Astrocyte (in vitro differentiated cells and primary cell): ENCODE measurements around the gene ESYT3.

Source experiments
- EZH2 ChIP-seq: IDR thresholded peaks from 2 replicates; pipeline ENCODE4 v1.6.1; 2012; ENCODE audit warnings: mild to moderate bottlenecking, low read length, inconsistent platforms; ENCODE audit not compliant: insufficient read depth
- TF ChIP-seq, protein P1 (sequence below): IDR thresholded peaks from 2 replicates; pipeline ENCODE4 v1.5.1; 2011; ENCODE audit warnings: low read depth, mild to moderate bottlenecking, inconsistent platforms, low read length, moderate library complexity; ENCODE audit not compliant: insufficient read depth

DNA sequence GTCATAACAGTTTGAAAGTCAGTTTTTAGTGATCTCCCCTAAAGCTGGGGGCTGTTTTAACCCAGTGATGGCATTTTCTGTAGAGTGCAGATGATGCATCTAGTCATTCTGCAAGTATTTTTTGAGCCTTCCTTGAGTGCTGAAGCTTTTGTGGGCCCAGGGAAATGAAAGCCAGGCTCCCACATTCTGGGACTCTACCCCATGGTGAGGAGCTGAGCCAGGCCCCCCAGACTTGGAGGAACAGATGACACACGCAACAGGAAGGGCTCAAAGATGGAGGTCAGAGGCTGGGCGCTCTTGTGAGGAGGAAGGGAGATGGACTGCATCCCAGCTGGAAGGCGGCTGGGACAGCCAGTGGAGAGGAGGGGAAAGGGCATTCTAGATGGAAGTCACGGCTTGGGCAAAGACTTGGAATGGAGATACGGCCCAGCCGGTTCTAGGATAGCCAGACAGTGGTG lies 45.2 kb upstream of the ESYT3 start:
- TF ChIP-seq, protein P1, sequence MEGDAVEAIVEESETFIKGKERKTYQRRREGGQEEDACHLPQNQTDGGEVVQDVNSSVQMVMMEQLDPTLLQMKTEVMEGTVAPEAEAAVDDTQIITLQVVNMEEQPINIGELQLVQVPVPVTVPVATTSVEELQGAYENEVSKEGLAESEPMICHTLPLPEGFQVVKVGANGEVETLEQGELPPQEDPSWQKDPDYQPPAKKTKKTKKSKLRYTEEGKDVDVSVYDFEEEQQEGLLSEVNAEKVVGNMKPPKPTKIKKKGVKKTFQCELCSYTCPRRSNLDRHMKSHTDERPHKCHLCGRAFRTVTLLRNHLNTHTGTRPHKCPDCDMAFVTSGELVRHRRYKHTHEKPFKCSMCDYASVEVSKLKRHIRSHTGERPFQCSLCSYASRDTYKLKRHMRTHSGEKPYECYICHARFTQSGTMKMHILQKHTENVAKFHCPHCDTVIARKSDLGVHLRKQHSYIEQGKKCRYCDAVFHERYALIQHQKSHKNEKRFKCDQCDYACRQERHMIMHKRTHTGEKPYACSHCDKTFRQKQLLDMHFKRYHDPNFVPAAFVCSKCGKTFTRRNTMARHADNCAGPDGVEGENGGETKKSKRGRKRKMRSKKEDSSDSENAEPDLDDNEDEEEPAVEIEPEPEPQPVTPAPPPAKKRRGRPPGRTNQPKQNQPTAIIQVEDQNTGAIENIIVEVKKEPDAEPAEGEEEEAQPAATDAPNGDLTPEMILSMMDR: no peak
- TF ChIP-seq EZH2: no peak
